K562 (cell line): ENCODE data around the gene KCNH2. TPM values are rescaled to one million over a fixed set of nuclear protein-coding genes. Genes with fewer than 3 reads are reported as not detected.

Experiments
- ATAC-seq: fragments of 200-7000 bp; cut with Tn5 transposase; 3 replicates; pipeline ENCODE4 v1.9.1; 2020; ENCODE audit warnings: moderate library complexity
- BruUV-seq: library from RNA; stranded (reverse); fragments of 400-500 nt; replicated peaks from 2 replicates; lab custom pipeline; 2021; lab: Mats Ljungman, UMichigan
- CTCF ChIA-PET: fragments of 300-600 bp; formaldehyde crosslinking; extraction: SDS; loops from one replicate; lab custom pipeline; 2021; ENCODE audit warnings: low intra/inter-chr PET ratio; lab: Yijun Ruan, JAX
- POLR2A ChIA-PET: fragments of 300-600, 350-650 bp; sonication (Branson Sonifier 250); formaldehyde crosslinking; extraction: SDS; loops from one replicate; lab custom pipeline; 2021; ENCODE audit warnings: antibody characterized with exemption, inconsistent platforms; lab: Yijun Ruan, JAX
- DNase-seq, 4 experiments: peaks; one replicate each; pipeline versions ENCODE4 v3.0.0 to v3.0.0-alpha.2; 2011 to 2018; ENCODE audit warnings: low spot score in 3 of 4, mixed read lengths in 3 of 4; ENCODE audit errors: extremely low read depth in 1 of 4
- FAIRE-seq: peaks from 2 replicates; lab custom pipeline; 2011; peaks lifted over from hg19 to GRCh38; lab: Jason Lieb, UNC
- H2AFZ ChIP-seq: 2 replicates; pipeline ENCODE4 v1.6.0; 2011; ENCODE audit warnings: low read depth, low read length, control low read depth, inconsistent platforms
- H3K27ac ChIP-seq: fragments of 200-600 bp; 3 replicates; pipeline ENCODE4 v1.8.0; 2011; ENCODE audit warnings: low read depth, mild to moderate bottlenecking, control low read depth, inconsistent platforms, low read length, moderate library complexity, mixed read lengths; ENCODE audit errors: extremely low read depth
- H3K27me3 ChIP-seq, 2 experiments: fragments of 300-600 bp in 1 of 2; 2 replicates in 1 of 2; 3 replicates in 1 of 2; pipeline versions ENCODE4 v1.6.0 to v1.8.0; 2011; ENCODE audit warnings: inconsistent platforms in 2 of 2, low read length in 2 of 2, mild to moderate bottlenecking in 1 of 2, mixed read lengths in 1 of 2, moderate library complexity in 1 of 2; ENCODE audit not compliant: control insufficient read depth in 2 of 2, insufficient read depth in 2 of 2
- H3K36me3 ChIP-seq: fragments of 300-600 bp; 3 replicates; pipeline ENCODE4 v1.8.0; 2011; ENCODE audit warnings: mild to moderate bottlenecking, low read length, inconsistent platforms; ENCODE audit not compliant: control insufficient read depth, insufficient read depth
- H3K4me1 ChIP-seq, 2 experiments: fragments of 200-600 bp in 1 of 2; replicated peaks in 1 of 2; 2 replicates in 1 of 2; 3 replicates in 1 of 2; pipeline versions ENCODE4 v1.5.1 to v1.8.0; 2011; ENCODE audit warnings: inconsistent platforms in 2 of 2, low read length in 2 of 2, mild to moderate bottlenecking in 1 of 2, mixed read lengths in 1 of 2, moderate library complexity in 1 of 2; ENCODE audit not compliant: control insufficient read depth in 2 of 2, insufficient read depth in 2 of 2
- H3K4me2 ChIP-seq: 2 replicates; pipeline ENCODE4 v1.6.1; 2011; ENCODE audit warnings: low read length, control low read depth, inconsistent platforms, mixed read lengths; ENCODE audit not compliant: insufficient read depth
- H3K4me3 ChIP-seq: fragments of 200-600 bp; sonication (generic), shearing (Covaris generic); 2 replicates; pipeline ENCODE4 v1.5.1; 2016; ENCODE audit warnings: control low read depth, inconsistent platforms
- H3K79me2 ChIP-seq: fragments of 200-600 bp; 3 replicates; pipeline ENCODE4 v1.8.0; 2011; ENCODE audit warnings: low read length, inconsistent platforms; ENCODE audit not compliant: control insufficient read depth, insufficient read depth
- H3K9ac ChIP-seq, 2 experiments: 2 replicates each; pipeline versions ENCODE4 v1.6.0 to v1.6.1; 2011; ENCODE audit warnings: low read depth in 2 of 2, low read length in 2 of 2, control low read depth in 1 of 2, inconsistent platforms in 1 of 2, mild to moderate bottlenecking in 1 of 2, mixed read lengths in 1 of 2; ENCODE audit not compliant: insufficient read depth in 1 of 2
- H3K9me1 ChIP-seq: one replicate; pipeline ENCODE4 v1.6.0; 2011; ENCODE audit warnings: inconsistent platforms, mild to moderate bottlenecking, low read length, moderate library complexity; ENCODE audit not compliant: control insufficient read depth, insufficient read depth
- H3K9me3 ChIP-seq: replicated peaks from 2 replicates; pipeline ENCODE4 v1.5.1; 2011; ENCODE audit warnings: low read depth, low read length, inconsistent platforms; ENCODE audit not compliant: control insufficient read depth, insufficient read depth
- H4K20me1 ChIP-seq: replicated peaks from 2 replicates; pipeline ENCODE4 v1.6.1; 2011; ENCODE audit warnings: low read length, inconsistent platforms, mixed read lengths; ENCODE audit not compliant: control insufficient read depth, insufficient read depth
- ELK3 ChIP-seq: fragments of 450-650 bp; formaldehyde crosslinking; IDR thresholded peaks from 2 replicates; pipeline ENCODE4 v1.4.0; 2020; ENCODE audit warnings: mild to moderate bottlenecking
- FOSL1 ChIP-seq: fragments of 200-800 bp; sonication (Bioruptor generic); conservative IDR thresholded peaks from 2 replicates; pipeline ENCODE4 v1.6.1; 2016; ENCODE audit warnings: missing genetic modification characterization, missing compliant biosample characterization
- KAT8 ChIP-seq: fragments of 450-650 bp; IDR thresholded peaks from 2 replicates; pipeline ENCODE4 v1.6.1; 2016; ENCODE audit warnings: low read depth, mild to moderate bottlenecking
- KLF13 ChIP-seq: fragments of 450-650 bp; IDR thresholded peaks from 2 replicates; pipeline ENCODE4 v1.6.1; 2016; ENCODE audit warnings: missing genetic modification characterization, low read depth, mild to moderate bottlenecking, missing compliant biosample characterization, moderate library complexity, borderline replicate concordance
- LCOR ChIP-seq: sonication (generic); formaldehyde crosslinking; IDR thresholded peaks from 2 replicates; pipeline ENCODE4 v1.8.0; 2022; ENCODE audit warnings: mild to moderate bottlenecking, missing genetic modification reagents
- NEUROD1 ChIP-seq: fragments of 150-350 bp; IDR thresholded peaks from 2 replicates; pipeline ENCODE4 v1.6.1; 2014; ENCODE audit warnings: borderline replicate concordance, low read length, low read depth; ENCODE audit not compliant: partially characterized antibody
- NFE2 ChIP-seq: IDR thresholded peaks from 2 replicates; pipeline ENCODE4 v1.6.1; 2014; ENCODE audit warnings: antibody characterized with exemption, low read depth
- PYGO2 ChIP-seq: fragments of 450-650 bp; IDR thresholded peaks from 2 replicates; pipeline ENCODE4 v1.6.1; 2016; ENCODE audit warnings: mild to moderate bottlenecking, missing genetic modification characterization, moderate library complexity, missing compliant biosample characterization
- RBBP5 ChIP-seq: fragments of 200-600 bp; sonication (generic); IDR thresholded peaks from 2 replicates; pipeline ENCODE4 v1.6.1; 2012; ENCODE audit warnings: borderline replicate concordance, mild to moderate bottlenecking, low read length, control low read depth, inconsistent platforms; ENCODE audit not compliant: insufficient read depth, poor library complexity, severe bottlenecking
- RCOR1 ChIP-seq, 2 experiments: IDR thresholded peaks; 2 replicates each; pipeline ENCODE4 v1.6.1; 2012; ENCODE audit warnings: low read depth in 2 of 2, low read length in 2 of 2, borderline replicate concordance in 1 of 2, improper control_type of control experiment in 1 of 2
- SMC3 ChIP-seq: conservative IDR thresholded peaks from 2 replicates; pipeline ENCODE4 v1.6.1; 2011; ENCODE audit warnings: low read depth, low read length, improper control_type of control experiment; ENCODE audit not compliant: insufficient read depth
- TEAD4 ChIP-seq, 2 experiments: sonication (generic) in 1 of 2; formaldehyde crosslinking in 1 of 2; IDR thresholded peaks; 2 replicates each; pipeline versions ENCODE4 v1.6.1 to v1.8.0; 2012 to 2022; ENCODE audit warnings: borderline replicate concordance in 1 of 2, inconsistent platforms in 1 of 2, low read length in 1 of 2, mild to moderate bottlenecking in 1 of 2, missing genetic modification reagents in 1 of 2
- THRA ChIP-seq: fragments of 450-650 bp; IDR thresholded peaks from 2 replicates; pipeline ENCODE4 v1.6.1; 2017; ENCODE audit warnings: mild to moderate bottlenecking, moderate library complexity
- U2AF2 ChIP-seq: fragments of 200-400 bp; formaldehyde crosslinking; optimal IDR thresholded peaks from 2 replicates; pipeline ENCODE3; 2017; ENCODE audit warnings: low read depth, mild to moderate bottlenecking, low read length
- ZC3H4 ChIP-seq: sonication (generic); formaldehyde crosslinking; IDR thresholded peaks from 2 replicates; pipeline ENCODE4 v1.9.0; 2021; ENCODE audit warnings: missing genetic modification reagents, borderline replicate concordance
- ZNF124 ChIP-seq: sonication (generic); formaldehyde crosslinking; IDR thresholded peaks from 2 replicates; pipeline ENCODE4 v1.8.1; 2022; ENCODE audit warnings: missing genetic modification reagents
- ZNF133 ChIP-seq: fragments of 250-450 bp; sonication (Bioruptor Pico); IDR thresholded peaks from 2 replicates; pipeline ENCODE4 v1.4.0; 2020; ENCODE audit warnings: mild to moderate bottlenecking
- ZNF507 ChIP-seq: conservative IDR thresholded peaks from 2 replicates; pipeline ENCODE4 v1.6.1; 2017; ENCODE audit warnings: missing genetic modification characterization, missing compliant biosample characterization
- ZNF830 ChIP-seq: fragments of 250-450 bp; sonication (Bioruptor Pico); IDR thresholded peaks from 2 replicates; pipeline ENCODE4 v1.5.0; 2021; ENCODE audit warnings: mild to moderate bottlenecking
- WGBS: fragments of 100-300 bp; shearing (Covaris generic); methylation state at CpG from one replicate; pipeline ENCODE4 v1.1.6; 2016; ENCODE audit warnings: low coverage, mixed read lengths; ENCODE audit not compliant: insufficient coverage; ENCODE audit errors: missing lambda C conversion rate; 5-methylcytosine and 5-hydroxymethylcytosine counted together
- in situ Hi-C: fragments of 300-500 bp; cut with MboI; formaldehyde crosslinking; loops from 4 replicates; pipeline ENCODE4 v1.15.0; 2018; ENCODE audit warnings: inconsistent platforms, mixed read lengths
- intact Hi-C: fragments of 100-400 bp; cut with micrococcal nuclease; formaldehyde crosslinking; loops from 2 replicates; pipeline ENCODE4 v1.14.2; 2022
- polyA plus RNA-seq, 8 experiments: library from polyadenylated mRNA; depleted of rRNA in 4 of 8; stranded (reverse) in 5 of 8; unstranded in 3 of 8; fragments of >200 nt; fragmentation: Nextera tagmentation in 2 of 8; fragmentation: Illumina TruSeq in 1 of 8; extraction: Ambion mirVana in 2 of 8; extraction: Trizol in 1 of 8; gene quantifications; 2 replicates each; pipeline versions ENCODE4 v1.2.1 to v1.2.3, GENCODE V29; 2011 to 2014; ENCODE audit warnings: inconsistent platforms in 1 of 8, missing spikeins in 1 of 8
- total RNA-seq, 7 experiments: library from RNA; depleted of rRNA in 6 of 7; stranded (reverse); fragments of >200 nt in 6 of 7; fragmentation: Illumina TruSeq in 2 of 7; extraction: Trizol in 2 of 7; gene quantifications; 2 replicates each; pipeline versions ENCODE4 v1.2.1 to v1.2.3, GENCODE V29; 2011 to 2021; ENCODE audit warnings: low replicate concordance in 1 of 7

KCNH2 gene
- total and polyA plus RNA-seq, 9 of the 15 experiments (the other 6 are each of a cell fraction or from before 2014, with no cell fraction given): 18.1 to 368 (median 218) TPM

DNA sequence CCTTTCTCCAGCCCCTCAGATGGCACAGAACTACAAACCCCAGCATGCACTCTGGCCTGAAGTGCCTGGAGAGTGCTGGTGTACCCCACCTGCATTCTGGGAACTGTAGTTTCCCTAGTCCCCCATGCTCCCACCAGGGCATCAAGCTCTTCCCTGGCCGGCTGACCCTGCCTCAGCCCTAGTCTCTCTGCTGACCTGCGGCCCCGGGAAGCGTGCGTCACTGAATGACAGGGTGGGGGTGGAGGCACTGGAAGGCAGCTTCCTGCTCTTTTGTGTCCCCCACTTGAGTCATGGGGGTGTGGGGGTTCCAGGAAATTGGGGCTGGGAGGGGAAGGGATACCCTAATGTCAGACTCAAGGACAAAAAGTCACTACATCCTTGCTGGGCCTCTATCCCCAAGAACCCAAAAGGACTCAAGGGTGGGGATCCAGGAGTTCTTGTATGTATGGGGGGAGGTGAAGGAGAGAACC, 14.7 kb upstream of the KCNH2 start (continued):
- 0 out of 2 replicates have a peak, but pooled peaks have one; percentile 7 for TF ChIP-seq SMC3
- TF ChIP-seq, all 486 proteins: peak for 73

GRCh38 chr7:150992051-150992640, 14.0 kb upstream of the KCNH2 start:
- ATAC-seq: no peak
- H3K4me3 ChIP-seq: no peak overlapping the region
- BruUV-seq: no TSS peak
- no peak overlapping the region for H3K27ac ChIP-seq
- WGBS: 33% methylated on average over 5 of the region's 6 CpGs
- no peak for FAIRE-seq
- no peak overlapping the region for H2AFZ ChIP-seq
- H3K9ac ChIP-seq: no peak overlapping the region
- H3K36me3 ChIP-seq: no peaks in the 10 kb centered on the region
- H3K9me1 ChIP-seq: no peaks in the 10 kb centered on the region
- intact Hi-C loops: loop anchor here (10.0 kb wide), 1 partner anchor 677 kb away; no protein-coding TSS in a partner anchor
- peaks cover 51 to 53% of the 10 kb centered on the region in 2 experiments for H3K4me1 ChIP-seq
- ChIA-PET CTCF (no interaction called here), POLR2A (interaction anchor here (0.5 to 1.5 kb wide), 8 partner anchors 8 to 1101 kb away, joined by 3 to 7 read pairs (median 3); no protein-coding TSS in a partner anchor)
- no peaks in the 10 kb centered on the region for H3K79me2 ChIP-seq
- no peaks in the 10 kb centered on the region; the same call in 1 of the 2 replicates for H3K9me3 ChIP-seq
- no peak for DNase-seq
- in situ Hi-C loops: no loop called here
- H3K27me3 ChIP-seq: no peaks in the 10 kb centered on the region
- H4K20me1 ChIP-seq: peaks cover 5% of the 10 kb centered on the region; the same call in 1 of the 2 replicates
- no peak overlapping the region for H3K4me2 ChIP-seq
- TF ChIP-seq ZNF124 (CRISPR knock-in tag) (no peak), ZC3H4 (CRISPR knock-in tag) (no peak), PYGO2 (tag) (no peak), KAT8 (no peak), FOSL1 (tag) (peak; percentile 29; the same call in 1 of the 2 replicates), ZNF830 (CRISPR knock-in tag) (no peak), RCOR1 (IDR thresholded peaks at IDR 0.05; ENCODE audit: borderline replicate concordance in 1 of 2, low read depth in 2 of 2, low read length in 2 of 2) (0 out of 4 replicates have a peak, but pooled peaks of 1 of the 2 experiments have one; percentile 19), LCOR (CRISPR knock-in tag) (no peak), NEUROD1 (no peak), NFE2 (no peak), RBBP5 (no peak), ELK3 (CRISPR knock-in tag) (no peak), ZNF507 (no peak), THRA (no peak), ZNF133 (CRISPR knock-in tag) (no peak), KLF13 (no peak), TEAD4 (IDR thresholded peaks at IDR 0.05; ENCODE audit: low read length) (no peak), TEAD4 (CRISPR knock-in tag; IDR thresholded peaks at IDR 0.05; ENCODE audit: borderline replicate concordance) (no peak), U2AF2 (no peak)
